GM18511 (cell line): ENCODE results near the gene FRYL.

ENCODE experiments used
- ATAC-seq: cut with Tn5 transposase; IDR thresholded peaks from one replicate; pipeline ENCODE4 v1.9.1; 2021; ENCODE audit warnings: mild to moderate bottlenecking, moderate library complexity; ENCODE audit not compliant: unreplicated experiment

FRYL gene

DNA sequence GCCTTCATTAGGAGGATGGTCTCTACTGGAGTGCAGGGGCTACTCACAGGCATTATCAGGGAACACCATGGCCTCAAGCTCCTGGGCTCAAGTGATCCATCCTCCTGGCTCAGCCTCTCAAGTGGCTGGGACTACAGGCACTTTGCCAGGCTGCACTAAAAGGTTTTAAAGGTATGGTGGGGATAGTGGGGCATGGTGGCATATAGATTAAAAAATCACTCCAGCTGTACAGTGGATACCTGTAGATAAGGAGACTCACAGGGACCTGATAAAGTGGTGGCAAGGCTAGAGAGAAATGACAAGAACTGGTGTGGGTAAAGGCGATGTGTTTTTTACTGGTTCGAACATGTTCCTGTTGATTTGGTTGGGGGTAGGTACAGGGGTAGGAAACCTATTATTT lies 284.1 kb downstream of the FRYL start:
- no peak for ATAC-seq

DNA sequence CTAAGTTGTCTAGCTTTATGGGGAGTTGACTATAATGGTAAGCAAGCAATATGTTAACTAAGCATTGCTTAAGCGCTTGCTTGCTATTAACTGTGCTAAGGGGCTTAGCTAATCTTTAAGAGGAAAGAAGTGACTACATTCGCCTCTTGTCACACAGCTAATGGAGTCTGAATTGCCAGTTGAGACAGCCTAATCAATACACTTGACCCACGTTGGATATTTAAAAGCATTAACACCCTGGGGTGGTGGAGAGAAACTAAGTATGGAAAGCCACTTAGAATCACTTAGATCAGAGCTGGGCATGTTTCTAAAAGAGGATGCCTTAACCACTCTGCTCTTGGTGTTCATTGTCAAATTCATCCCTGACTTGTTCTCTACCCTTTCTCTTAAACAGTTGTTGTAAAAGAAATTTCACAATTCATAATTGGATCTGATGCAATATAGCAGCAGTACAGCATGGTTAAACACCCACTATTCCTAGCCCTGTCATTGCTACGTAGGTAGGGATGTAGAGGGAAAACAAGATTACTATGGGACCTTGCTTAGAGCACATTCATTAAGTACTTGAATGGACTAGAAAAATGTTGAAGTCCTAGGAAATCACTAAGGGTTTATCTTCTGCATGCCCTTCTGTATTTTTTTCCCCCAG lies 286.5 kb downstream of the FRYL start:
- ATAC-seq: no peak

DNA sequence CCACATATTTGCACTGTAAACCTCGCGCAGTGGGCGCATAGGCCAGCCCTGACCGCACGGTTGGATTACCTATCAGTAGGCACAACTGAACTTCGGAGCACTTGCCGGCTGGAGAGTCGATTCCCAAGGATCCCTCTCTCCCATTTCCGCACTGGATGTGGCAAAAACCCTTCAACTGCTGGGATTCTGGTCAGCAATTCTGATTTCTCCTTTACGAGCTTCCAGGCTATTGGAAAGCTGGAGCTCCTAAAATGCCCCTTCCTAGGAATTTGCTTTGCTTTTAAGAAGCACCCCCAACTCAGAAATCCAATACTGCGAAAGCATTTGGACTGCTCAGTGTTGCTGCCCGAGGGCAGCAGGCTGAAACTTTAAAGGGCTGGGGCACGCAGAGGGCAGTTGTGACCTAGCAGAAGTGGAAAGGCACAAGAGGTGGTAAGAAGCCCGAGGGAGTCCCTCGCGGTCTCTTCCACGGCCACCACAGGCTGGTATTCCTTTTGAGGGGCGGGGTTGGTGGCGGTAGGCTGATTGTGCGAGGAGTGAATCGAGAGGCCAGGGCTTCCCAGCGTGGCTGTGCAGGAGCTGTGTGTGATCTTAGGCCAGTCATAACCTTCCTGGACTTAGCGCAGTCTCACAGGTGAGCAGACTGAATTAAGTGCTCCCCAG lies 288.4 kb downstream of the FRYL start:
- ATAC-seq: no peak

DNA sequence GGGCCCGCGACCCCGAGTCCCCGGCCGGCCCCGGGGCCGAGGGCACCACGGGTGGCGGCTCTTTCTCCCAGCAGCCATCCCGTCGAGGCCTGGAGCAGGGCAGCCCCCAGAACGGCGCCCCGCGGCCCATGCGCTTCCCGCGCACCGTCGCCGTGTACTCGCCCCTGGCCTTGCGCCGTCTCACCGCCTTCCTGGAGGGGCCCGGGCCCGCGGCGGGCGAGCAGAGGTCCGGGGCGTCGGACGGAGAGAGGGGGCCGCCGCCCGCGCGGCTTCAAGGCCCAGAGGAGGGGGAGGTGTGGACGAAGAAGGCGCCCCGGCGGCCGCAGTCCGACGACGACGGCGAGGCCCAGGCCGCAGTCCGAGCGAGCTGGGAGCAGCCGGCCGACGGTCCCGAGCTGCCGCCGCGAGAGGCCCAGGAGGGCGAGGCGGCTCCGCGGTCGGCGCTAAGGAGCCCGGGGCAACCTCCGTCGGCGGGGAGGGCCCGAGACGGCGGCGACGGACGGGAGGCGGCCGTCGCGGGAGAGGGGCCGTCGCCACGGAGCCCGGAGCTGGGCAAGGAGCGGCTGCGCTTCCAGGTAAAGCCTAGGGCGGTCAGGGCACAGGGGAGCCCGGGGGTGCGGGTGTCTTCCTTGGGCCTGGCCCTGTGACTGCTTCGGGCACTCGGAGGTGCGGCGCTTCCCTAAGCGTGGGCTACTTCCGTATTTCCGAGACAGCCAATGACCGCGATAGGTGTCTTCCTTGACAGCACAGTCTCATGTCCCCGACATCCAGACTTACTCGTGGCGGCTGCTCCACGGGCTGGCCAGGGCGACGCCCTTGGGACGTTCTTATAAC lies 289.2 kb downstream of the FRYL start:
- no peak for ATAC-seq

DNA sequence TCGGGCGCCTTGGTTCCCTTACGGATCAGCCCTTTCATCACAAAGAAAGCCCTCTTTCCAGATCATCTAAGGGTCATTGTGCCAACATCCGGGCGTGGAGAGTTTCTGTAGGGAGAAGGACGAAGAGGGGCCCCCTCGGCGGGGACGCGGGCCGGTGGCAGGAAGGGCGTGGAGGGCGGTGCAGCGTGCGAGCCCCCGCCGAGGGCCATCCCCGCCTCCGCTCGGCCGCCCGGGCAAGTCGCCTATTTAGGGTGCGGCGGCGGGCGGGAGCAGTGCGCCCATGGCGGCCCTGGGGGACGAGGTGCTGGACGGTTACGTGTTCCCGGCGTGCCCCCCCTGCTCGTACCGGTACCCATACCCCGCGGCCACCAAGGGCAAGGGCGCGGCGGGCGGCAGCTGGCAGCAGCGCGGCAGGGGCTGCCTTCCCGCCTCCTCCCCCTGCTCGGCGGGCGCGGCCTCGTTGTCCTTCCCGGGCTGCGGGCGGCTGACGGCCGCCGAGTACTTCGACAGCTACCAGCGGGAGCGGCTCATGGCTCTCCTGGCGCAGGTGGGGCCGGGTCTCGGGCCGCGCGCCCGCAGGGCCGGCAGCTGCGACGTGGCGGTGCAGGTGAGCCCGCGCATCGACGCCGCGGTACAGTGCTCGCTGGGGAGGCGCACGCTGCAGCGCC lies 289.9 kb downstream of the FRYL start, which contains the start of gene ZAR1:
TSS of gene ZAR1 (plus strand) at position 241 of the 668 bp plus-strand sequence. CDS start at position 281, 40 bp downstream.
- peak; percentile 53 for ATAC-seq

DNA sequence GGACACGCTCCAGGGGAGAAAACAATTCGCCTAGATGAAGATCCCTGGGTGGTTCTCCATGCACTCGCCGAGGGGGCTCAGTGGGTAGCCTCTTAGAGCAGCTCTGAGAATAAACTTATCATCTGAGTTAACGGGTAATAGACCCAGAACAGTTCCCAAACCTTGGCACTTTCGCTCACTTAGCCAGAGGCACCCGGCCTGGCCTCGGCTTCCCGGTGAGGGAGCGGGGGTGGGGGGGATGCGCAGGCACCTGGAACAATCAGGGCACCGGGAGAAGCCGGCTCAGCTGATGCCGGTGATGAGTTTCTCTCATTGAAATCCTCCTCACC lies 290.4 kb downstream of the FRYL start:
- ATAC-seq: no peak

DNA sequence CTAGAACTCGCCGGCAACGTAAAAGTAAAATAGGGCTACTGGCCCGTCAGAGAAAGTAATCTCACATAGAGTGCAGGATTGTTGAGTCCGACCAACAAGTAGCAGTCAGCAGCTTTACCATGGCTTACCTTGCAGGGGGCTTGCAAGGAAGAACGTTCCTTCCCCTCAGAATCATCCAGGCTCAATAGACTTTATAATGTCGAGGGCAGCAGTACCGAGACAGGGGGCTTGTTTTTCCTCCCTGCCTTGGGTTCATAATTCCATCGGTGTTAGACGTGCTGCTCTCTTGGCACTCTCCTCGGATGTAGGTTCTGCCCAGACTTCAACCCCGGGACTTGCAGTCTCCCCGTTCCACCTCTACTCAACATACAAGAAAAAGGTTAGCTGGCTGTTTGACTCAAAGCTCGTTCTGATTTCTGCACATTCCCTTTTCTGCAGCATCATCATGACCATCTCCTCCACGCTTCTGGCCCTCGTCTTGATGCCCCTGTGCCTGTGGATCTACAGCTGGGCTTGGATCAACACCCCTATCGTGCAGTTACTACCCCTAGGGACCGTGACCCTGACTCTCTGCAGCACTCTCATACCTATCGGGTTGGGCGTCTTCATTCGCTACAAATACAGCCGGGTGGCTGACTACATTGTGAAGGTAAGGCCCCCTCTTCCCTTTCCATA lies 295.4 kb downstream of the FRYL start:
- ATAC-seq: no peak

DNA sequence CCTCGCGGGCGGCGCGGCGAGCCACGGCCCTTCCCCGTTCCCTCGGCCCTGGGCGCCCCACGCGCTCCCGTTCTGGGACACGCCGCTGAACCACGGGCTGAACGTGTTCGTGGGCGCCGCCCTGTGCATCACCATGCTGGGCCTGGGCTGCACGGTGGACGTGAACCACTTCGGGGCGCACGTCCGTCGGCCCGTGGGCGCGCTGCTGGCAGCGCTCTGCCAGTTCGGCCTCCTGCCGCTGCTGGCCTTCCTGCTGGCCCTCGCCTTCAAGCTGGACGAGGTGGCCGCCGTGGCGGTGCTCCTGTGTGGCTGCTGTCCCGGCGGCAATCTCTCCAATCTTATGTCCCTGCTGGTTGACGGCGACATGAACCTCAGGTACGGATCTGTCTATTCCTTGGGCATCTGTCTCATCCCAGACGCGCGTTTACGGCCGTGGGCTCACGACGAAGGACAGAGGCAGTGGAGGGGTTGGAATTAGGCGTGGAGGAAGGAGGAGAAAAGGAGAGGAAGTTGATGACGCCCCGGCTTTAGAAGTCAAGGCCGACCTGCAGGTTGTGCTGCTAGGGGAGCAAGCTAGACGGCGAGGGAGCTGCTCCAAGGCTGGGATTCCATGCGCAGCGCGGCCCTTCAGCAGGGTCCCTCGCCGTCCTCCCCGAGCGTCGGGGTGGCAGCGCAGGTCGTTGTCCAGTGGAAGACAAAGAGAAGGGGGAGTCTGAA lies 296.1 kb downstream of the FRYL start:
- ATAC-seq: peak; percentile 13

DNA sequence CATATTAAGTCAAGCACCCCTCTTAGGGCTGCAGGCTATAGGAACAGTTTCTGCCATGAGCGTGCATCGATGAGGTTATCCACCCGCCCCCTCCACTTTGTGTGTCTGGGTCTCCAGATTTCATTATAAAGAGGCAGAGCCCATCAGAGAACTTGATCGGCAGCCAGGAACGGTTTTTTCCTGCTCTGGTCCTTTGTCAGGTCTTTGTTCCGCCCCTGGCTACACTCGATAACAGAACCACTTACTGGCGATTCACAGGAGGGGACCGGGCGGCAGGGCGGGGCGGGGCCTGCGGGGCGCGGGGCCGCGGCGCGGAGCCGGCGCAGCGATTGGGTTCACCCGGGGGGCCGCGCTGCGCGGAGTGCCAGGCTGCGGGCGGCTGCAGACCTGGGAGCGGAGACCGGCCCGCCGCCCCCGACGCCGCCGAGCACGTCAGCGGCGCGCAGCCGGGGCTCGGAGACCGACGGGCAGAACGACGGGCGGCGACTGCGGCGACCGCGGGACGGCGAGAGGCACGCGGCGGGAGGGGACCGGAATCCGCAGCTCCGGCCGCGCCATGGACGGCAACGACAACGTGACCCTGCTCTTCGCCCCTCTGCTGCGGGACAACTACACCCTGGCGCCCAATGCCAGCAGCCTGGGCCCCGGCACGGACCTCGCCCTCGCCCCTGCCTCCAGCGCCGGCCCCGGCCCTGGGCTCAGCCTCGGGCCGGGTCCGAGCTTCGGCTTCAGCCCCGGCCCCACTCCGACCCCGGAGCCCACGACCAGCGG lies 296.9 kb downstream of the FRYL start, which contains the start of gene SLC10A4:
TSS of gene SLC10A4 (plus strand) at position 338 of the 771 bp plus-strand sequence. CDS start at position 557, 219 bp downstream.
- ATAC-seq: peak; percentile 60

DNA sequence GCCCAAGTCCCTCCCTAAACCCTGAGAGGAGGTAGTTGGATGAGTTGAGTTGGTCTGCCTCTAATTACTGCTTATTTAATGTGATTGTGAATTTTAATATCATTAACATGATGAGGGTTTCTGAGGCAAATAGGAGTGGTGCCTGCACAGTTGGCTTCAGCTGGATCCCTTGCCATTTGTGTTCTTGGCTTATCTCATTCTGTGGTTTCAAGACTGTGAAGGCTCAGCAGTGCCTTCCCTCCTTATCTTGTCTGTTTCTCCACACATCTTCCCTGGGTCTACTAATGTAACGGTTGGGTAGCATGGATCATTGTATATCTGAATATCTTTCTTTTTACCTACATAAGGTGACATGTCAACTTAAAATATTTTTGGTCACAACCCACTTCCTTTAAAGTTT lies 298.5 kb downstream of the FRYL start:
- no peak for ATAC-seq

DNA sequence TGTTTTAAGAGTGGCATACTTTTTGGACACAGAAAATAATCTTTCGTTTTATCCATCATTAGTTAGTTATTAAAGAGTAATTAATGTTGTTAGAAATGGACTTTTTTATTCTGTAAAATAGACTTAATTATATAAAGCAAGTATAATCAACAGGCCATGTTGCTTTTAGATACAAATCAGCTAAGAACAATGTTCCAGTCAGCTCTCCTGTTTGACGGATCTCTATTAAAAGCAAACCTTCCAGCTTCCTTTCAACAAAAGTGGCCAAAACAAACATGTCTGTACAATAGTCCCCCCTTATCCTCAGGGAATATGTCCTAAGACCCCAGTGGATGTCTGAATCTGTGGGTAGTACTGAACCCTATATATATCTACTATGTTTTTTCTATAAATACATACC lies 301.8 kb downstream of the FRYL start:
- ATAC-seq: no peak

DNA sequence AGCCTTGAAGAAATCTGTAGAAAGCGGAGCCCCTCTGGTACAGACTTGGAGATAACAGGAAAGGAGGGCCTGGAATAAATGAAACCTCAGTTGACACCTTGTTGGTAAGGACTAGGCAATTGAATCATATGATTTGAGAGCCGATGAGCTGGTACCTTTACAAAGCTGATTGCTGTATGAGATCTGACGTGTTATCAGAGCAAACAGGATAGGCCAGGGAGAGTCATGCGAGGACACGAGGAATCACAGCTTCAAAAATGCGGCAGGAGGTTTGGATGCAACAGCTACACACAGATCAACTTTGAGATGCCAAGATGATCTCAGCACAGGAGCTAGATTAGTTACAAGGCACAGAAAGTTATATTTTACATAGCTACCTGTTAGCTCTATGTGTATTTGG lies 304.3 kb downstream of the FRYL start:
- ATAC-seq: no peak

DNA sequence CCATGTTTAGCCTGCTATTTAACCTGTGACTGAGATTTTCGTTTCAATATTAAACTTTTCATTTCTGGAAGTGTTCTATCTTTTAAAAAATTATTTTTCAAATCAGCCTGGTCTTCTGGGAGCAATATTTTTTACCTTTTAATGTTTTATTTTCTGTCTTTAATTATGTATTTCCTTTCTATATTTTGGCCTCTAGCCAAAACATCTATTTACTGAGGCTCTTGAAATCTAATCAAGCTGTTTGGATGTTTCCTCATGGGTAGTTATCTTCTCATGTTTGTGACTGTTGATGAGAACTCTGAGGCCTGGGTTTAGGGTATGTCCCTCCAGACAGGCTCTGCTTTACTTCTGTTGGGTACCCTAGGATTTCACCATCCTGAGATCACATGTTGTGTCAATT lies 307.3 kb downstream of the FRYL start:
- no peak for ATAC-seq

DNA sequence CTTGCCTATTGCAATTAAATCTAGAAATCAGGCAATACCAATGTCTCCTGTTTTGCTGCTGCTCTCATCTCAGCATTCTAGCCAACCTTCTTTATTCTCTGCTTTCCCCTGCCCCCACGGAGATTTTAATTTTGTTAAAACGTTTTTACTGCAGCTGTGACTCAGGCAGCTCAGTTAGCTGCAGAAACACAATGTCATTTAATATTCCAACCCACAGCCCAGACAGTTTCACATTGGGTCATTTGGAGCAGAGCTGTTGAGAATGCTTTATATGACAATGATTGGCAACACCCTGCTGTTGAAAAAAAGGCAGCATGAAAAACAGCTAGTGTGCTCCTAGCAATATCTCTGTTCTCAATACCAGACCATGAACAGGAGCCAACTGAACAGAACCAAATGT lies 309.5 kb downstream of the FRYL start:
- ATAC-seq: no peak

DNA sequence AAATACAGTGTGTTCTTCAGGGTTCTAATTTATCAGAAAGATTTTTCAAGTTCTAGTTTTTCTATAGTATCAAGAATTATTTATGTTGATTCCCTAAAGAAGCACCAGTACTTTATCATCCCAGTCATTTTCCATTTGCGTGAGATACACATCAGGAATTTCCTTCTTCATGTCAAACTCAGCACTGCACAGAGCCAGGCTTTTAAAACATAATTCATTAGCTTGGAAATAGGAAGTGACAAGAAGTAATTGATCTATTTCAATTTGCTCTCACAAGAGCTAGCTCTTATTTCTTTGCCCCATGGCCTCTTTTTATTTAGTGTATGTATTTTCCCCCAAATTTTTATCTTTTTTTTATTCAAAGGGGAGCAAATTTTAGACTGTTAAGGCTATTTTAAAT lies 309.9 kb downstream of the FRYL start:
- ATAC-seq: no peak

DNA sequence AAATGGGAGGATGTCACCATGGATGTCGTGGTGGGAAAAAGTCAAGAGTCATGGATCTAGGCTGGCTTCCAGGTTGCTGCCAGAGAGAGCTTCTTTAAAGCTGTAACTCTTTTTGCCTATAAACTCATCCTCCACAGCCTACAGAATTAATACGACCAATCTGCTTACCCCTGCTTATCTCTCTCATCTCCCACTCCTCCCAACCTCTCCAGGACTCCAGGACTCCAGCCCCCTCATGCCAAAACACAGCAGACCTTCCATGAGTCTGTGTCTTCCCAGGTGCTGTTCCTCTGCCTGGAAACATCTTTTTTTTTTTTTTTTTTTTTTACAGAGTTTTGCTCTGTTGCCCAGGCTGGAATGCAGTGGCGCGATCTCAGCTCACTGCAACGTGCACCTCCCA lies 312.2 kb downstream of the FRYL start:
- no peak for ATAC-seq

DNA sequence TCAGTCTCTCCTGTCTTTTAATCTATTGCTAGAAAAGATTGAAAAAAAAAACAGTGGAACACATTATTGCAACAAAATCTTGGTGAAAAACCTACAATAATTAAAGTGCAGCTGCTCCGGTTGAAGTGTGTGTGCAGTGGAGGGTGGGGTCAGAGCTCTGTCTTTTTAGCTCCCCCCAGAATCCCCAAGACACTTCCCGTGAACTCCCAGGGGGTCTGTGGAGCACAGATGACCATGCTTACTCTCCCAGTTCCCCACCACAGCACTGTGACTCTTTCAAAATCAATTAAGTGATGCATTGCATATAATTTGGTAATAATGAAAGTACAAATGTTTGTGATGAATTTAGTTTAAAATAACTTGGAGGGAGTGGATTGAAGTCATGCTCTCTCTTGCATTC lies 312.6 kb downstream of the FRYL start:
- ATAC-seq: no peak

DNA sequence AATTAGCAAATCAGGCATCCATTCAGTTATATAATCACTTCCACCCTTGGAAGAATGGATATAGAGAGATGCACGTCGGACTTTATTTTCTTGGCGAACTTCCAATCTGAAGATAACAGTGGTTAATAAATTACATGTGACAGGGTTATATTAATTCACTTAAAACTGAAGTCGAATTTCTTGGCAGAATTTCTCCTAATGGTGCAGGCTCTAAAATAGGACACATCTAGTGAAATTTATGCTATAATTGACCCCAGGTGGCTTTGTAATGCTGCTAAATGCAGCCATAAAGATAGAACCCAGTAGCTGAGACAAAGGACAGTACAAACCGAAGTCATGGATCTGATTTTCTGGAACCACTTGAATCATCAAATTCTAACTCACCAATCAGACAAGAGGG lies 317.7 kb downstream of the FRYL start:
- no peak for ATAC-seq

DNA sequence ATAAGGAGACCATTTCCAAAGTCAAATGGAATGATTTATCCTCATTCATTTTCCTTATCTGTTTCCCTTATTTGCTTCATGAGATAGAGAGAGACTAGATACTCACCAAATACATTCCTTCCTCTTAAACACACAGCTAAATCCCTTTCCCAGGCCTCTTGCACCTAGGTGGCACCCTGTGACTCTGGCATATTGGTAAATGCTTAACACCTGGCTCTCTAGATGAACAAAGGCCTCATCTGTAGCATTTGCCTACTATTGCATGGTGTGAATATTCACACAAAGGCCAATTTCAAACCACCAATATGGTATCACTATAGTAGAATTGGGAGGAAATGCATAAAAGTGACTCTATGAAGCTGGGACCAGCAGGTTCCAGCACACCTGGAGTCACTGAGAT lies 319.1 kb downstream of the FRYL start:
- no peak for ATAC-seq
